Inferior parietal cortex (tissue), 1 donor: Measurements from ENCODE around the gene EYS.
"Not testable (repeated sequence)": the region's sequence is repeated elsewhere in the genome, so short reads cannot be mapped to it uniquely, and the experiment has no call there.

ENCODE experiments used
- DNase-seq: peaks from one replicate; pipeline ENCODE4 v3.0.0-alpha.2; 2016; ENCODE audit errors: extremely low spot score

Gene EYS

DNA sequence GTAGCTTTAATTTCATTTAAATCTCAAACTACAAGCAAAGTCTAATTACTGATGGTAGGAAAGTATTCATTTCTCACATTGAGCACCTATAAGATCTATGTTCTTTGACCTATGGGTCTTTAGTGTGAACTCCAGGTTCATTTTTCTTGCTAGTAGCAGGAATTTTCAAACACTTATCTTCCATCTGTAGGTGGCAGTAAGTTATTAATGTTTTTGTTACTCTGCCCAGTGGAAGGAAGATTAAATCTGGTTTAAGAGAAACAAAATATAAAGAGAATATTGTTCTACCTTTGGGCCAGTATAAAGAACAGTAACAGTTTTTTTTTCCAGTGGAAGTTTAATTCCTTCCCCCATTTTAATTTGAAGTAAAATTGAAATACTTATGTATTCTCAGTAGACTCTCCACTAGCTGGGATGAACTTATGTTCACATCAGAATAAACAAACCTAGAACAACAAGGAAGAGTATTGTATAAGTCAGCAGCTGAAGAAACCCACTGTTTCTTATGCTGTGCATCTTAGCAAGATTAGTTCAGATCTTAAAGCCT, 1743.2 kb downstream of the EYS start:
- no peak for DNase-seq

DNA sequence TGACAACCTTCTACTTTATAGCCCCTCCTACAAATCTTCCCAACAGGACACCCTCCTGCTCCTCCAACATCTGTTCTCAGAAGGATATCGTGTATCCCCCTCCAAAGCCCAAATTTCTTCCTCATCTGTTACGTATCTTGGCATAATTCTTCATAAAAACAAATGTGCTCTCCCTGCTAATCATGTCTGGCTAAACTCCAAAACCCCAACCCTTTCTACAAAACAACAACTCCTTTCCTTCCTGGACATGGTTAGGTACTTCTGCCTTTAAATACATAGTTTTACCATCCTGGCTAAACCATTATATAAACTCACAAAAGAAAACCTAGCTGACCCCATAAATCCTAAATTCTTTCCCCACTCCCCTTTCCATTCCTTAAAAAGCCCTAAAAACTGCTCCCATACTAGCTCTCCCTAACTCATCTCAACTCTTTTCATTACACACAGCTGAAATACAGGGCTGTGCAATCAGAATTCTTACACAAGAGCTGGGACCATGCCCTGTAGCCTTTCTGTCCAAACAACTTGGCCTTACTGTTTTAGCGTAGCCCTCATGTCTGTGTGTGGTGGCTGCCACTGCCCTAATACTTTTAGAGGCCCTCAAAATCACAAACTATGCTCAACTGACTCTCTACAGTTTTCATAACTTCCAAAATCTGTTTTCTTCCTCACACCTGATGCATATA, 1753.5 kb downstream of the EYS start:
- not testable (repeated sequence) for DNase-seq

DNA sequence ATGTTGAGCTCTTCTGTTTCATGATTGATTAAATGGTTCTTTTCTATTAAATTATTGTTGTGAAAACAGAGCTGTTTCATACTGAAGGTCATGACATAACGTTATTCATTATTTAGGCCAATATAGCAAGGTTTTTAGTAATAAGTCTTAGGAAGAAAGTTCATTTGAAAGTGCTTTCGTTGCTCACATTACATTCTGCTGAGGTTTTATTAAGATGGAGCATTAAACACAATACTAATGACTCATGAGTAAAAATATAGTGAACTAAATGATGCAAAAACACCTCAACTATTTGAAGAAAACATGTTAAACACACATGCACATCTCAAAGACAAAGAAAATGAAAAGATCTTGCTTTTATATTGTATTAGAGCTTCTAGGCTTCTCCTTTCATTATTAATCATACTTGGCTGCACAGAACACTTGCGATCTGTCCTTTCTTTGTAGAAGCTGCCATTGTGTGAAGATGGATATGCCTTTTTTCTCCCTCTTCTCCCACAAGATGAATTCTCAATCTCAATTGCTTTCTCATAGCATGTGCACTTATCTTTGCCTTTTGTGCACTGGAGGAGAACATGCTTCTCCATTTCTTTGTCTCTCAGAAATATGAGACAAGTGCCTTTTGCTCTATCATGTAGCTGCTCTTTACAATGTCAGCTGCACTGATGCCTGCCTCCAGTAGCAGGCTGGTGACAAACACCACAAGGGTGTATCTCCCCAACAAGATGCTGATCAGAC, 1759.1 kb downstream of the EYS start:
- no peak for DNase-seq

DNA sequence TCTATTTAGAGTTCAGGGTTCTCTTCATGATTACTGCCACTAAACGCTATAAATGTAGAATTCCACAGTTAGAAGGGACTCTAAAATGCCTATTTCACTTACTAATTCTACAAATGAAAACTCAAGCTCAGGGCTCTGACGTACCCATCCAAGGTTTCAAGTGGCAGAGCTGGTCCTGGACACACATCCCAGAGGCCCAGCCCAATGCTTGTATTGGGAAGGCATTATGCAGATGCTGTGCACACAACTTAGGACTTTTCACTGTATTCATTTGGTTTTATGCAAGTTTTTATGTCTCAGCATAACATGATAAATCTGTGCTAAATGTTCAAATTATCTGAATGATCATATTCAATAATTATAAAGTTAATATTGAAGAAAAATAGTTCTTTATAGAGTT, 1761.0 kb downstream of the EYS start:
- no peak for DNase-seq

DNA sequence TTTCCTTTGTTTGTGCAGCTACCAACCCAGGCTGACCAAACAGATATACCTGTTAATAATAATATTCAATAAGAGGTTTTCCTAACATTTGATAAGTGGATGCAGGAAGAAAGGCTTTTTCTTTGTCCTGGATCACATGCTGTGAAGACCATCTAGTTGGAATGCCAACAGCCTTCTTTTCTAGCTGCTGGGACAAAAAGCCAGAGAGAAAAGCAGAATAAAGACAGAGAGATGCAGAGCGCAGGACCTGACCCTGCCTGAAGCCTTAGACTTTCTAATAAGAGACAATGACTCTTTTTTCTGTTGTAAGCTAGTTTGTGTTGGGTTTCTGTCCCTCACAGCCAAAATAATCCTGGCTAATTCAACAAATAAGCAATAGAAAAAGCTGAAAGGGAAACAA, 1763.2 kb downstream of the EYS start:
- DNase-seq: no peak

DNA sequence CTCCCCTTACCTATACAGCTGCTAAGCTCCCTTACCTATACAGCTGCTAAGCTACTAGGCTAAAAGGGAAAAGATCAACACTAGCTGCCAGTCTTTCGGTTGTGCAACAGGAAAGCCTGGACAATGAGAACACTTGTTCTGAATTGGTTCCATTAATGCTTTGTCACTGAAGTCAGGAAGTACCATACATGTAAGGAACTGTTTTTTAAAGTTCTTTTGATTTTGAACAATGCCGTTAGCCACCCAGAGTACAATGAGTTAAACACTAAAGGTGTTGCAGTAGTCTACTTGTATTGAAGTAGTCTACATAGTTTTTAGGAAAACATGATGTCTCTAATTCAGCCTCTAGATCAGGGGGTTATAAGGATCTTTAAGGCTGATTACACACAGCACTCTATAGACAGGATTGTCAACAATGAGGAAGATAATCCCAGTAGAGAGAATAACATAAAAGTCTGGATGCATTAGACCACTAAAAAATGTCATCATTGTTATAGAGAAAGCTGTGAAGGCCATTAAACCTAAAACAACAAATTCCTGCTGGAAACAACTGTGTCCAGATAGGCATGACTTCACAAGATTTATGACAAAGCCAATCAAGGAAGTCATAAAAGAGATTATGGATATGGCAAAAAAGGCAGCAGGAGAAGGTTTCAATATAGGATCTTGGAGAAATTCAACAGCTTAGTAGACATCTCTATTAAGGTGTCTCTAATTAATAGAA, 1765.1 kb downstream of the EYS start:
- no peak for DNase-seq

DNA sequence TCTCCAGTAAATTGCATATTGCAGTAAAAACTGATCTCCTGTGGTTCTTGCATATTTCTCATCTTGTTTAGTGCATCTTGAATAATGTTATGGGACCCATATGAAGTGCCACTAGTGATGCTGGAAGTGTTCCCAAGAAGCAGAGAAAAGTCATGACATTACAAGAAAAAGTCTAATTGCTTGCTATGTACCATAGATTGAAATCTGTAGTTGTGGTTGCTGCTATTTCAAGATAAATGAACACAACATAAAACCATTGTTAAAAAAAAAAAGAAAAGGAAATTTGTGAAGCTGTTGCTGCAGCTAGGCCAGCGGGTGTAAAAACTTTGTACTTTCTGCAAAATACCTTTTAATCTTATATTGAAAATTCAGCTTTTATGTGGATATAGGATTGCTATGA, 1767.0 kb downstream of the EYS start:
- no peak for DNase-seq

DNA sequence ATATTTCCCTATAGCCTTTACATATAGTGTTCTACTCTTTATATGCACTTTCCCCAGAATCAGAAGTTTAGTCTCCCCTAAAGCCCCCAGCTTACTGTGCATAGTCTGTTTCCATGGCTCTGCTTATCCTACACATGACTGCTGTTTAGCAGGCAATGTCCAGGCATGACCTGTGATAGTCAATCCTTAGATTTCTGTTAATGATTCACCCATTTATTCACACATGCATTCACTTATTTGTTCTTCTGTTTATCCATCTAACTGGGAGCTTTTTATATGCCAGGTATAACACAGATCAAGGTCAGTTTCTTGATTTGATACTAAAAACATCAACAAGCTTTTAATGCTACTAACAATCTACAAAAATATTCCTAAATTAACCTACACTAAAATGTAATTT, 1770.6 kb downstream of the EYS start:
- DNase-seq: no peak

DNA sequence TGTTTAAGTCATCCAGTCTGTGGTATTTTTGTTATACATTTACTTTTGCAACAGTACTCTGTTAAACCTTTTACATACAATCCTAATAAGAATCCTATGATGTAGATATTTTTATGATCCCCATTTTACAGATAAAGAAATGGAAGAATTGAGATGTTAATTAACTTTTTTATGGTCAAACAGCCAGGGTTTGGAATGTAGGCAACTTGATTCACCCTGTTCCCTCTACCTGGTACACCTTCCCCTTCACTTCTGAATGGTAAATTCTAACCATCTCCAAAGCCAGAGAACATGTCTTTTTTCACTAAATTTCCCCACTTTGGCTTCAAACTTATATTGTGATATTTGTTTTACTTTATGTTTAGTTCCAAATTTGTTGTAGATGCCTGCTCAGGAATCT, 1771.3 kb downstream of the EYS start:
- DNase-seq: no peak

DNA sequence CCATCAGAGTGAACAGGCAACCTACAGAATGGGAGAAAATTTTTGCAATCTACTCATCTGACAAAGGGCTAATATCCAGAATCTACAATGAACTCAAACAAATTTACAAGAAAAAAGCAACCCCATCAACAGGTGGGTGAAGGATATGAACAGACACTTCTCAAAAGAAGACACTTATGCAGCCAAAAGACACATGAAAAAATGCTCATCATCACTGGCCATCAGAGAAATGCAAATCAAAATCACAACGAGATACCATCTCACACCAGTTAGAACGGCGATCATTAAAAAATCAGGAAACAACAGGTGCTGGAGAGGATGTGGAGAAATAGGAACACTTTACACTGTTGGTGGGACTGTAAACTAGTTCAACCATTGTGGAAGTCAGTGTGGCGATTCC, 1773.1 kb downstream of the EYS start:
- not testable (repeated sequence) for DNase-seq

DNA sequence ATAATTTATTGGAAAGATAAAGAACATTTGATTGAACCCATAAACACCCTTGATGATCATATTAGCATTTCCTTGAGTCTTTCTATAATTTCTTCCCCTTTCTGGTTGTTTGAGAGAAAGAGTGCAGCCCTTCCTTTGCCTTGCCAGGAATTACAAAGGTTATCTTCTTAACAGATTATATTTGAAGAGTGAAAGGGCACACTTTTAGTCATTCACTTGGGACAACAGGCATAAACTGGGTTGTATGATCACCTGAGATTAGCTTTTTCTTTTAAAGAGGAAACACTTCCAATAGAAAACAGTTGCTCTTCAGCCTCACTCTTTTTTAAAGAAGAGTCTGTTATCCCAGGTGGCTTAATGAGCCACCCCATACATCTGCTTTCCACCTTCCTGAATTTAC, 1776.2 kb downstream of the EYS start:
- no peak for DNase-seq

DNA sequence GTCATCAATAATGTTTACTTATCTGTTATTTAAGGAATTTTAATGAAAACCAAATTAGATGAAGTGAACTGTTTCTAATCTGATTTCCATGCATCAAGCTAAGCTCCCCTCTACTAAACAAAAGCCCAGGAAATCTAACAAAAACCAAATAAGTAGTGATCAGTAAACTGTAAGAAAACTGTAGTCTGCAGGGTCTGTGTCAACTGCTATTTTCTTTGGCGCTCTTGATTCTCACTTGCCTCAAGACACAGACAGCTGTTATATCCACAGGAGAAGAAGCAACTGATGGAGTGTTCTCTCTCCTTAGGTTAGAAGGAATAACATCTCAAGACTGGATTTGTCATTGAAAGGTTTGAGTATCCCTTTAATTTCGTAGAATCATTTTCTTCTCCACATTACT, 1777.9 kb downstream of the EYS start:
- no peak for DNase-seq

DNA sequence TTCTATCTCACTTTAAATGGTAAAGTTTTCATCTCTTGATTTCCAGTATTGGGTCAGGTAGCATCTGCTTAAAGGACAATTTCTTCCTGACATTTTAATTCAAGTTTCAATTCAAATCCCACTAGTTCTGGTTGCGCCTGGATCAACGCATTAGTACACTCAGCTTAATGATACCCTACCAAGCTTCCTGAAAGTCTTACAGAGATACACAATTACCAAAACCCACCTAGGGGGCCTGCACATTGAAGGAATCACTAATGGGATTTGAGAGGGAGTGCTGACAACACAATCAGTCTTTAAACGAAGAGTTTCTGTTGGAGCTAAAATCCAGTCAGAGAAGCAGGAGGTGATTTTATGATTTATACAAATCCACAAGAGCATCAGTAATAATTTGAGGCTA, 1778.4 kb downstream of the EYS start:
- DNase-seq: no peak

DNA sequence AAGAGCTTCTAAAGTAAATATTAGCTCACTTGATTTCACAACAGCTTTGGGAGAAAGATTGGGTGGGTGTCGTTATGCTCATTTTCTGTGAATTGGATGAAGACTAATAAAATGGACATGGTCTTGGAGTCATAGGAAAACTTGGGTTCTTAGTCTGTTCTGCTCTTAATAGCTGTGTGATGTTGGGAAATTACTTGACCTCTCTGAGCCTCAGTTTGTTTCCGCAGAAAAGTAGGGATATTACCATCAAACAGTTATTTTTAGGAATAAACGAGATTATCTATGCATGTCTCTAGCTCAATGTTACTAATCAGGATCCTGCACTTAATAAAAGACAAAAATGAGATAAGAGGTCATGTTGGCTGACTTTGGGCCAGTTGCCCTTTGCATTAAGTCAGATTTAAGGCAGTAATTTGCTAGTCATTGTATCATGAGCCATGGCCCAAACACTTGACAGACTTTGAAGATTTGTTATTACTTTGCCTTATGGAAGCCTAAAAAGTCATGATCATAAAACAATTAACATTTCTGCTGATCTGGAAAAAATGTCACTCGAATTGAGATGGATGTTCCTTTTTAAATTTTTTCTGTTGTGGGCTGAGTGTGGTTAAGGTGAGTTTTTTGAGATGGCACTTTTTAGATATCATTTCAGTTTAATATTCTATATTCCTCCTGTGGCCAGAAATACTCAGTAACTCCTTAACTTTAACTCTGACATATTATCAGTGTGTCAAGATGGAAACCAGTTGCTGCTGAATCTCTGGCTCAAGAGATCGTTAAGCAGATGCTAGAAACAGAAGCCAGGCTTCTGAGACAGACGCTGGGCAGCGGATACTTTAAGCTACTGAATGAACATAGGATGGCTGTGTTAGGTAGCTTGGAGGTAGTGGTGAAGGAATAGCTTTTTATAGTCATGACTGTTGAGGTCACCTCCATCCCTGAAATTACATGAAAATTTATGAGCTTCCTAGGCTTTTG, 1779.8 kb downstream of the EYS start:
- DNase-seq: no peak

DNA sequence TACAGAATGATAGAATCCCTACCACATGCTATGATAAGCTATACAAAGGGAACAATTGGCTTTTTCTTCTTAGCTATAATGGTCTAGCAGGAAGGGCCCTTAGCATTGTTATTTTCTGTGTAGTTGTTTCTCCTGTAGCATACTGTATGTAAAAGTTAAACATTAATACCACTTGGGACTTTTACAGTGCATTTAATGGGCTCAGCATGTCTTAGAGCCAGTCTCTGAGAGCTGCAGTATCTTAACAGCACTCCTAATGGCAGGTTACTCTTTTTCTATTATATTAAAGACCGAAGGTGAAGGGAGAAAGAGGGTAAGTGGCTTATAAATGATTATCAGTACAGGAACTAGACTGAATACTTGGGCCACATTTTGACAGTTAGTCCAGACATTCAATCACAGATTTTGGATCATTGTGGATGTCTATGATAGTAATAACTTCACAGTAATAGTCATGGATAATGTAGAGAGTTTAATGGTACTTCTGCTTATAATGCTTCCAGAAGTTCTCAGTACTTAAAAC, 1780.7 kb downstream of the EYS start:
- DNase-seq: no peak

DNA sequence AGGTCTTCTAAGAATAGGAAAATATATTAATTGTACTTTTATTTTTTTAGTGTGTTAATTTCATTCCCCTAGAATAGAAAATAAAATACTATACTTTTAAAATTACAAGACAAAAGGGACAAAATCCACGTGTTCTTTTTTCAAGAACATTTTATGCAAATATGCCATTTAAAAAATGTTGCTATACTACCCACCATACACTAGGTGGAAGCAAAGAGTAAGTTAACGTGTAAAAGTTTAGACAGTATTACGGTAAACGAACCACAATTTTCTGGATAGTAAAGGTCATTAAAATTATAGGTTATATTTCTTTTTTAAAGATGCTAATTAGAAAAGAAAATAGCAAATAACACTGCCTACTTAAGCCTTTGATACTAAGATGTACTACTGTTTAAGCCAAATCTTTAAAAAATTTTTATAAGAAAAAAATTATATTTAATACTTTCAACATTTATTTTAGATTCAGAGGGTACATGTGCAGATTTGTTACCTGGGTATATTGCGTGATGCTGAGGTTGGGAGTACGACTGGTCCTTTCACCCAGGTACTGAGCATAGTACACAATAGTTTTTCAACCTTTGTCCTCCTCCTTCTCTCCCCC, 1783.8 kb downstream of the EYS start:
- peak; percentile 77 for DNase-seq

DNA sequence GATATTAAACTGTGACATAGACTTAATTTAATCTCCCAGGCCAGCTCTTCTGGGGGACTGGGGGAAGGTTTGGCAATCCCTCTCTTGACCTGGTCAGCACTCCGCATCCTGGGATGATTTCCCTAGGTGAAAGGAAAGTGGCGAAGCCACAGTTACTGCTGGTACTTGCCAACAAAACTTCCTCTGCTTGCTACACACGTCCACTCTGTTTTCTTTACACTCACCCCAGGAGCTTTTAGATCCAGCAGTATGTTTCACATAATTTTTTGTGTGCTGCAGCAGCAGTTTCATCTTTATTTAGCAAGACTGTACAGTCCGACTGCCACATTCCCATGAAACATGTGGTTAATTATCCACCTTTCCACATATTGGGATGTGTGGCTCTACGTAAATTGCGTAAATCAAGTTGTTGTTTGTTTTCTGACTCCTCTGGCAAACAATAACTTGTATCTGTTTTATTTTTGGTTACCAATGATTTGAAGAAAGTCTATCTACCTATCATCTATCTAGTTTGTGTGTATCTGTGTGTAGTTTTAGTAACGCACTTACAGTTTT, 1787.4 kb downstream of the EYS start:
- no peak for DNase-seq

DNA sequence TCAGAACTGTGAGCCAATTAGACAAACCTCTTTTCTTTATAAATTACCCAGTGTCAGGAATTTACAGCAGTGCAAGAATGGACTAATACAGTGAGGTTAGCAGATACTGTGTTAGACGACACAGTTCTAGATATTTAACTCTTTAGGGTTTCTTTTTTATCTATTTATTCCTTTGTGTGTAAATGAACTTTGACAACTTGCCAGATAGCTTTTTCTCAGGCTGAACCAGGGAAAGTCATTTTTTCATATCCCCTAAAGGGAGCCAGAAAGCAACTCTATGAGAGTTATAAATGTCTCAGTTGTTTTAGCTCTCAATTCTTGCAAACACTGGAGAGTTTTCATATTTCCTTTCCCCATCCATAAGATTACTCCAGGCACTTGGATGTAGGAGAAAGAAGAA, 1794.1 kb downstream of the EYS start:
- no peak for DNase-seq

DNA sequence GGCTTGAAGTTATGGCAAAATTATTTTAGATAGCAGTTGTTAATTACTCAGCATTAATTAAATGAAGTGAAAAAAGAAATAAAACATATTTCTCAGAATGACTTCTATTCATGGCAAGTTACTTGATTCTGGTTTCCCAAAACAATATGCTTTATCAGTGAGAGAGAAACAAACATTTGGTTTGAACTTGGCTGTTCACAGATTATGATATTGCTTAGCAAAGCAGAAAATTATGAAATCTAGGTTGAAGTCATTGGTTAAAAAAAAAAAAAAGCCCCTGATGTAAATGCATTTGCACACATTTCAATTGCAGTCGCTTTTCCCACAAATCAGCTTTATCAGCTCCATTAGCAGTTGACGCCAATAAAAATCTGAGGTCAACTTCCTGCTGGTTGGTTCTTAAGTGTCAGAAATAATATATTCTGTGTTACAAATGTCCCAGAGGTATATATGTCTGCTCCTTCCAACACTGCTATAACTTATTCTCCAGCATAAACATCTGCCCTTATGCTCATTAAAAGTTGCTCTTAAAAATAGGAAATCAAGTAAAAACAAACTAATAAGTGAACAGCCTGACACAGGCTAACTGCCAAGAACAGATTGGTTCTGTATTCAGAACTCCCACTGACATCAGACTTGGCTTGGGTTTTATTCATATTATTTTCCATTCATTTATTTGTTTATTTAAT, 1796.0 kb downstream of the EYS start:
- DNase-seq: no peak
